GM18907 (cell line): ENCODE measurements around the gene TRAF3.
"Not testable (repeated sequence)": the region's sequence is repeated elsewhere in the genome, so short reads cannot be mapped to it uniquely, and the experiment has no call there.

Experiments used
- ATAC-seq: cut with Tn5 transposase; IDR thresholded peaks from one replicate; pipeline ENCODE4 v1.9.1; 2021; ENCODE audit warnings: mild to moderate bottlenecking, moderate library complexity; ENCODE audit not compliant: unreplicated experiment

TRAF3 gene

DNA sequence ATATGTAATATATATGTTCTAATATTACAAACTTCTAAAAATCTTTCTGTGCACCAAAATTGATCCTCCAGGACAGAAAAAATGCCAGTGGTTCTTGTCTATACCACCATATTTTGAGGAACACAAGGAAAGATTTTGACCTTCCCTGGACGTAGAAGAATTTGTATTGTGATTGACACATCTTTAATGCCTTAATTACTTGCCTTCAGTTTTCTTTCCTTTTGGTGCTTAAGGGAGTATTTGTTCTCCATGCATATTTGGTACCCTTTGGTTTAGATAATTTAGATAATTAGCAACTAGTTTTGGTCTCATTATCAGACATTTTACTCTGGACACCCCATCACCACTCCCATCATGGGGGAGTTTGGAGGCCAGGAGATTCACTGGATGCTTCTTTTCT is 27.6 kb downstream of the TRAF3 start:
- no peak for ATAC-seq

DNA sequence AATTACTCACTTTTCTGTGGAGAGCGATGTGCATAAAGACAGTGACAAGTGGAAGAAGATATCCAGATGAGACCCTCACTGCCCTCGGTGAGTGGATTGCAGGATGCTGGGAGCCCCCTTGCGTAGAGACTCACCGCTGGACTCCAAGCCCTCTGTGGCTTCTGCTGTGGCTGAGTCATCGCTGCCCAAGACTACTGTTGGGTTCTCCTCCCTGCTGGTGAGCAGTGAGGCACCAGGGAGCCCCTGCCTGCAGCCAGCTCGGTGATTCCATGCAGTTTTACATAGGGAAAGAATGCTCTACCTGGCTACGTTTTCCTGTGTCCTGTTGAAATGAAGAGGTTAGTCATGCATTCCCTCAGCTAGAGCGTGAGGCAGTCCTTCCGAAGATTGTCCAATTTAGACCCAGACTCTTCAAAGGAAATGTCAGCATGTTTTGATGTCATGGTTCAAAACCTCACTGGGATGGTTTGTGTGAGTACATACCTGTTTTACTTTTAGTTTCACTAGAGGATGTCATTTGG is 28.2 kb downstream of the TRAF3 start:
- ATAC-seq = peak; percentile 42

DNA sequence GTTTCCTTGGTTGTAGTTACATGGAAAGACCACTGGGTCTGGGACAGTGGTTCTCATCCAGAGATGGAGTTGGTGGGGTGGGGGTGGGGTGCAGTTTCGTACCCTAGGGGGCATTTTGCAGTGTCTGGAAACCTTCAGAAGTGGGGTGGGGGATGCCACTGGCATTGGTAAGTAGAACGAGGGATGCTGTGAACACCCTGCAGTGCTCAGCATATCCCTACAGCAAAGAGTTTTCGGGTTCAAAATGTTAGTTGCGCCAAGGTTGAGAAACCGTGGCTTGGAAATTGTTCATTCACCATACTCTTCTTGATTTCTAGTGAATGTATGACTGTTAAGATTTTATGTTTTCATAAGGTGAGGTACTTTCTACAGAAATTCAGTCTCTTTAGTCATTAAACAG is 28.7 kb downstream of the TRAF3 start:
- no peak for ATAC-seq

DNA sequence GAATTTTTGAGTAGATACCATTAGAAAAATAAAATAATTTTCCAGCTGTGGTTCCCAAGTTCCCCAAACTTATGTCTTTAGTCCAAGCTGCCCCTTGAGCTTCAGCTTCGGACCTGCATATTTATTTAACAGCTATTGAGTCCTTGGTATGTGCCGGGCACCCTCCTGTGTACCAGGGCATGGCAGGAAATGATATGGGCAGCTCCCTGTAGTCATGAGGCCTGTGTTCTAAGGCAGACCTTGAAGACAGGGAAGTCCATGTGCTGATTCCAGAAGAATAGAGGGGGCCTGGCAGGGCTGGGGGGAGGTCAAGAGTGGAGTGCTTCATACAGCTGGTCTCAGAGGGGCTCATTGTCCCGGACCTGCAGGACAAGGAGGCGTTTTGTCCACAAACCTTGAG is 29.2 kb downstream of the TRAF3 start:
- no peak for ATAC-seq

DNA sequence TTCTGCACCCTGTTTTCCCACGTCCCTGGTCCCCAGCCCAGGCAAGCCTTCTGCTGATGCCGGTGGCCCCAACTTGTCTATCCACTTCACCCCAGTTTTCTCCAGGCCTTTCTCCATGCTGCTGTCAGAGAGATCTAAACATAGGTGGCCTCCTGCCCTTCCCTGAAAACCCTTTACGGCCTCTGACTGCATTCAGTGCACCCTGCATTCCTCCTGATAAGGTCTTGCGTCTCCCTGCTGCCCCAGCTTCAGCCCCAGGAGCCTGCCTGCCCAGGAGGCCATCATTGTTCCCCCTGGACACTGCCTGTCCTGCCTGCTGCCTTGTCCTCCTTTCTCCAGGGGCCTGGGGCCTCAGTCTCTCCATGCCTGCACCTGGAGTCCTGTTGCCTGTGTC is 29.8 kb downstream of the TRAF3 start:
- ATAC-seq = no peak

DNA sequence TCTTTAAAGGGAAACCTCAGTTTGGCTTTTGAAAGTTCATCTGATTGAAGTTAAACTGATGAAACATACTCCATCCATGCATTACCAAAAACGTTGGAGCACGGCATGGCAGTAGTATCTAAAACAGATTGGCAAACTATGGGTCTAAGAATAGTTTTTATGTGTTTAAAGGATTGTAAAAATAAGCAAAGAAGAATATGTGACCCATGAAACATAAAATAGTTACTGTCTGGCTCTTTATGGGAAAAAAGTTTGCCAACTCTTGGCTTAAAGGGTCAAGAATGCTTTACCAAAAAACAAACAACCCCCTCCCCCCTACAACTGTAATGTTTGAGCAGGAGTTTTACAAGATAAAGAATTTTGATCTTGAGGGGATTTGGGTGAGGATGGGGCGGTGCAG is 32.6 kb downstream of the TRAF3 start:
- ATAC-seq = no peak

DNA sequence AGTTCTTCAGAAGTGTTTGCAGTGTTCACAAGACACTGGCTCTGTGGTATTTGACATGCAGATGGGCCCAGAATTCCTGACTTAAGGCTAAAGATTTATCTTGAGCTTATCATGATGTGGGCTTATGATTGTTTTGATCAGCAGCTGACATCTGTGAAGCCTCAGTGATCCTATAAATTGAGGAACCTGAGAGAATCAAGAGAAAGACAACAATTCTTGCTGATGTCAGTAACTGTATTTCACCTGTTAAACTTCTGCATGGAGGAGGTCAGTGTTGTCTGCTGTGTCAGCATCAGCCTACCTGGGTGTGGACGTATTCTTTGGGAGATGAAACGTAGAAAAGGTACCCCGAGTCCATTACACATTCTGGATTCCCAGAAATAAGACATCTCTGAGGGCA is 33.3 kb downstream of the TRAF3 start:
- ATAC-seq = no peak

DNA sequence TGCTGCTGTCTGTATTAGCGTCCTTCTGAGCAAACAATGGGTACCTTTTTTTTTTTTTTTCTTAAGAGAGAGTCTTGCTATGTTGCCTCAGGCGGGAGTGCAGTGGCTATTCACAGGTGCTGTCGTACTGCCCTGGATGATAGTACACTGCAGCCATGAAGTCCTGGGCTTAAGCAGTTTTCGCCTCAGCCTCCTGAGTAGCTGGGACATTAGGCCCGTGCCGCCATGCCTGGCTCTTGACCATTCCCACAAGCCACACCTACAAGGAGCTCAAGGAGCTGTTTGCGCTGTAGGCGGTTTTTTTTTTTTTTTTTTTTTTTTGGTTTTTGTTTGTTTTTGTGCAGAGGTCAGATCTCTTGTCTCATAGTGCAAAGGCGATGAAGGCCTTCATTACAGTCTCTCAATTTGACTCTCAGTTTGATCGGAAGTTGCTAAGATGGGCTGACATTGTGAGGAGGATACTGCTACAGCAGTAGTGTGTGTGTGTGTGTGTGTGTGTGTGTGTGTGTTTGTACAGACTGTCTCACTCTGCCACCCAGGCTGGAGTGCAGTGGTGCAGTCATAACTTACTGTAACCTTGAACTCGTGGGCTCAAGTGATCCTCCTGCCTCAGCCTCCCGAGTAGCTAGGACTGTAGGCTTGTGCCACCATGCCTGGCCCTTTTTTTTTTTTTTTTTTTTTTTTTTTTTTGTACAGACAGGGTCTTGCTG is 34.2 kb downstream of the TRAF3 start:
- no peak for ATAC-seq

DNA sequence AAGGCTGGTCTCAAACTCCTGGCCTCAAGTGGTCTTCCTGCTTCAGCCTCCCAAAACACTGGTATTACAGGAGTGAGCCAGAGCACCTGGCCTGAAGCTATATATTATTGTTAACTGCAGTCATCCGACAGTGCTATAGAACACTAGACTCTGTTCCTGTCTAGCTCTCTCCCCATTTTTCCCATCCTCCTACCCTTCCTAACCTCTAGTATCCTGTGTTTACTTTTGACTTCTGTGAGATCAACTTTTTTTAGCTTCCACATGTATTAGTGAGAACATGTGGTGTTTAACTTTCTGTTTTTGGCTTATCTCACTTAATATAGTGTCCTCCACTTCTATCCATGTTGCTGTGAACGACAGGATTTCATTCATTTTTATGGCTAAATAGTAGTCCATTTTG is 34.7 kb downstream of the TRAF3 start:
- ATAC-seq = no peak

DNA sequence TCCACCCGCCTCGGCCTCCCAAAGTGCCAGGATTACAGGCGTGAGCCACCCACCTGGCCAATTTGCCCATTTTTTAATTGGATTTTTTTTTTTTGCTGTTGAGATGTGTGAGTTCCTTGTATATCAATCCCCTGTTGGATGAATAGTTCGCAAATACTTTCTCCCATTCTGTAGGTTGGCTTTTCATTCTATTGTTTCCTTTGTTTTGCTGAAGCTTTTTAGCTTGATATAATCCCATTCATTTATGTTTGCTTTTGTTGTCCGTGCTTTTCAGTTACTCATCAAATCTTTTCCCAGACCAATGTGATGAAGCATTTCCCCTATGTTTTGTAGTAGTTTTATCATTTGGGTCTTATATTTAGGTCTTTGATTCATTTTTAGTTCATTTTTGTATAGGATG is 36.4 kb downstream of the TRAF3 start:
- ATAC-seq = no peak

DNA sequence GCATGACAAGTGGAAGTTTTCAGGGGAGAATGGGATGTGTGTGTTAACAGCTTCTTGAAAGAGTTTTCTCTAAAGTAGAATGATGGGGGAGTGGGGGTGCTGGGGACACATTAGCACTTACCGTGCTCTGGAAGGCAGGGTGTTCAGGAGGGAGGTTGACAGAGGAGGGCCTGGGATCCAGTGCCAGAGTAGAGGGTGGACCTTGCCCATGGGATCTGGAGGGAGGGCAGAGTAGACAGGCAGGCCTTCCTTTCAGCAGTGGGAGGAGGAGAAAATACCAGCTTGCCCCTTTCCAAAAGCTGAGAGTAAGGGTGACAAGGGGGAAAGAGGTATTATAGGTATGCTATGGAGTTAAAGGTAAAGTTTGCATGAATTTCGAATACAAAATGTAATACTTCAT is 40.1 kb downstream of the TRAF3 start:
- ATAC-seq = no peak

DNA sequence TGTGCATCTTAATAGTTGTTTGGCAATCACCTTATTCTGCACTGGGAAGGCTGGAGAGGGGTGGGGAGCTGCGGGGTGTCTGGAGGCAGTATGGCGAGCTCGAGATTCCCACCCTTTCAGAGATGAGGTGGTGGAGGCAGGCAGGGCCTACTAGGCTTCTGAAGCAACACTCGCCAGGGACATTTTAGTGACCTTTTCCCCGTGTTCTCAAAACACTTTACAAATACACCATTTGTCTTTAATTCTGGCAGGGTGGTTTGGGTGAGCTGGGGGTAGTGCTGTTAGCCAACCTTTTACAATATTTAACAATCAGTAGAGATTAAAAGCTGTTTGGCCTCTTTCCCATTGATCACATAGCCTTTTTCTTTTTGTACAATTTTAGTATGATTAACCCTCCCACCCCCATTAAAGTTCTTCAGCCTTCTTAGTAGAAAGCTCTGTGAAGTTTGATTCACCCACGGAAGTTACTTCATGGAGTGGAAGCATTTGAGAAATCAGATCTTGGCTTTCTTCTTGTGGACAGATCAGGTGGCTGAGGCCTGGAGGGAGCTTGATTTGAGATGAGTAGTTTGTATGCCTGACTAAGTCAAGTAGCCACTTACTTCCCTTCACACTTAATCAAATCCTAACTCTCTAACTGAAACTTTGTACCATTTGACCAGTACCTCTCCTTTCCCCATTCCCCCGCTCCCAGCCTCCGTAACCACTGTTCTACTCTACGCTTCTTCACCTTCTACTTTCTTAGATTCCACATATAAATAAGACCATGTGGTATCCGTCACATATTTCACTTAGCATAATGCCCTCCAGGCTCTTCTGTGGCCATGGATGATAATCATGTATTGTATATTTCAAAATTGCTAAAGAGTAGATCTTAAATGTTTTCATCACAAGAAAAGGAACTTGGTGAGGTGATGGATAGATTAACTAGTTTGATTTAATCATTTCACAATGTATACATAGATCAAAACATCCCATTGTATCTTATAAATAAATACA is 41.0 kb downstream of the TRAF3 start:
- peak; percentile 30 for ATAC-seq

DNA sequence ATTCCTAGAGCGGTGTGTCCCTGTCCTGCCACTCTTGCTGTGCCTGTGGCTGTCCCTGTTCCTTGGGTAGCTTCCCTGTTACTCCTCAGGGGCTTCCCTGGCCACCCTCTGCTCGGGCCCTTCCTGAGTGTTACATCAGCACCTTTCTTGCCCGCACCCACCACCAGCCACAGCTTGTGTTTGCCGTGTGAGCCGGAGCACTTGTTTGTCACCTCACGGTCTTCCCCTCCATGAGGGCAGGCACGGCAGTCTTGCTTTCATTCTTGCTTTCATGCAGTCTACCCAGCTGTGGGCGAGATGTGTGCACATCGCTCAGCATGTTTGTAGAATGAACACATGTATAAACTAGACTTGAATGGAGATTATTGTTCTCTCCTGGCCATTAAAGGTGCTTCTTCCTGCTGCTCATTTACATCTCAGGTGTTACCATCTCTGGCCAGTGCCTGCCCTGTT is 42.0 kb downstream of the TRAF3 start:
- peak; percentile 81 for ATAC-seq

DNA sequence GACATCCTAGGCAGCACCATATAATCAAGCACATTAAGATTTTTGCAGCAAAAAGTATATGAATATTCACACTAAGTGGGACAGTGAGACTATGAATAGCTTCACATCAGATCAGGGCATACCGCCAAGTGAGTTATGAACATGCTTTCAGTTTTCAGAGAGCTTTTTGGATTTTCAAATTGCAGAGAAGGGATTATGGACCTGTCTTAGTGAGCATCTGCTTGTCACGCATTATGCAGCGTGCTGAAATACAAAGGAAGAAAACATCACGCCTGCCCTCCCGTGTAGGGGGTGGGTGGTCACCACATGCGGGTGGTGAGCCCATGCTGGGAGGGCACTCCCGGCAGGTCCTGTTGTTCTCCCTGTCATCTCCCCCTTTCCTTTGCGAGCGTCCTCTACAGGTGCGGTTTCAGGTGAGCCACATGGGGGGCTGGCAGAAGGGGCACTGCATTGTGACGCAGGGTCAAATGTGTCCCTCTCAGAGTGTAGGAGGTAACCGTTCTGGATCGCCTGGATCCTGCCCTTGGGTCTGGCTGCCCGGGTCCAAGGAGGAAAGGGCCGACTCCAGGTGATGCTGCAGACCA is 42.6 kb downstream of the TRAF3 start:
- ATAC-seq = no peak

DNA sequence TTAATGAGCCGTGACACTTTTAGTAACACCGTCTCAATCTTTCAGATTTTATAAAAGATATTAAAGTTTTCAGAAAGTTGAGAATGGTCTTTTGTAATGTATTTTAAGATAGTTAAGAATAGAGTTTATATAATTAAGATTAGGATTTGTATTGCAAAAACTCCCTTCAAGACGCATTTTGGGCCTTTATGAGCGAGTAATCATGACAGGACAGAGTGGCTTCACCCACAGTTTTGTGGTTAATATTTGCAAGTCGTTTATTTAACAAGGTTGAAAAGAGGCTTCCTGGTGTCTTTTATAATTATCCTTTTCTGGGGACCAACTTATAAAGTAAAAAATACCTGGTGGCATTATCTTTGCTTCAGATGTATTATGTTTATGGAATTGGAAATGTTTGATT is 44.0 kb downstream of the TRAF3 start:
- ATAC-seq = no peak

DNA sequence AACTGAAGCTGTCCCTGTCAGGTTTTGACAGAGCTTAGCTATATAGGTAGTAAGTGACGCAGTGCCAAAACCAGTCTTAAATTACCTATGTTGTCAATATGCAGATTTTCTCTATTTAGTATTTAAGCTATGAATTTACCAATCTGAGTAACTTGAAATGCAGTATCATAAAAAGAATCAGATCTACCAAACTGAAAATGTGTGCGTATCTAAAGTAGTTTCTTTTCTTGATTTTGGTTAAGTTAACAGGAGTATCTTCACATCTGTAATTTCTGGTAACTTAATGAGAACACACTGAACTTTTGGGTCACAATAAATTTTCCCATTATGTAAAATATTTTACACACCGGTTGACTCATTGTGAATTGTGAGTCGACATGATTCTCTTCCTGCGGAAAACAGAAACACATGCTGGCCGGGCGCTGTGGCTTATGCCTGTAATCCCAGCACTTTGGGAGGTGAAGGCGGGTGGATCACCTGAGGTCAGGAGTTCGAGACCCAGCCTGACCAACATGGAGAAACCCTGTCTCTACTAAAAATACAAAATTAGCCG is 45.1 kb downstream of the TRAF3 start:
- ATAC-seq = no peak

DNA sequence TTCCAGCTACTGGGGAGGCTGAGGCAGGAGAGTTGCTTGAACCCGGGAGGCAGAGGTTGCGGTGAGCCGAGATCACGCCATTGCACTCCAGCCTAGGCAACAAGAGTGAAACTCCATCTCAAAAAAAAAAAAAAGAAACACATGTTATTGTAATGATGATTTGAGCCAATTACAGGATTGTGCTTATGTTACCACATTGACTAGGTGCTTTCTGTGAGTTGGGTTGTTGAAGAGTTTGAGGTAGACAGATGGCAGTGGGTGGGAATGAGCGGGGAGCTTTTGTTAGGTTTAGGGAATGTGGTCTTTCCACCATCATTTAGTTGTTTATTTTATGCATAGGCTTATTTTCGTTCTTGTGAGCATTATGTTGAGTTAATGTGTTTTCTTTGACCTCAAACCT is 45.6 kb downstream of the TRAF3 start:
- ATAC-seq = not testable (repeated sequence)

DNA sequence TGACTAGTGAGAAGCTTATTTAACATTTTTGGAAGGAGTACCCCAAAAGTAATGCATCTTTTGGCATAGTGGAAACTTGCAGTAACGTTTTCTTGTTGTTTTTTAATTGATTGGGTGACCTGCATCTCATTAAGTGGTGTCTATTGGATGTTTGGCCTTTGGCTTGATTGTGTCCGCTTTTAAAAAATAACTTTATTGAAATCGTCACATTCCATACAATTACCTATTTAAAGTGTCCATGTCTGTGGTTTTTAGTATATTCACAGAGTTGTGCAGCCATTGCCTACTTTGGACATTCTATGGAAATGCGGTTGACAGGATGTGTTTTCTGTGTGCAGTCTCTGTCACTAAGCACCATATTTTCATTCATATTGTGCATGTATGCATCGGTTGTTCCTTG is 46.3 kb downstream of the TRAF3 start:
- no peak for ATAC-seq

DNA sequence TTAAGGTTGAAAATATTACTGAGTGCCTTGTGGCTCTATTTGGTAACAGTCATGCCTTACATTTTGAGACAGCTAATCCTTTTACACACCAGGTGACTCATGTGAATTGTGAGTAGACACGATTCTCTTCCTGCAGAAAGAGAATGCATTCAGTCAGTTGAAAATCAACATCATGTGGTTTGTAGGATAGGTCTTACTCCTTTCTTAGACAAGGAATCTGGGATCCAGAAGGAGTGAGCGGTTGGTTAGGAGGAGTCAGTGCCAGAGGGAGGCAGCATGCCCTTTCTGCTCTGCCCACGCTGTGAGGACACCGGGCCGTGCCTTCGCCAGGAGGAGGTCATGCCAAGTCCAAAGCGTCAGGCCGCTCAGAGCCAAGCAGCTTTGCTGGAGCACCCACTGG is 47.6 kb downstream of the TRAF3 start:
- no peak for ATAC-seq

DNA sequence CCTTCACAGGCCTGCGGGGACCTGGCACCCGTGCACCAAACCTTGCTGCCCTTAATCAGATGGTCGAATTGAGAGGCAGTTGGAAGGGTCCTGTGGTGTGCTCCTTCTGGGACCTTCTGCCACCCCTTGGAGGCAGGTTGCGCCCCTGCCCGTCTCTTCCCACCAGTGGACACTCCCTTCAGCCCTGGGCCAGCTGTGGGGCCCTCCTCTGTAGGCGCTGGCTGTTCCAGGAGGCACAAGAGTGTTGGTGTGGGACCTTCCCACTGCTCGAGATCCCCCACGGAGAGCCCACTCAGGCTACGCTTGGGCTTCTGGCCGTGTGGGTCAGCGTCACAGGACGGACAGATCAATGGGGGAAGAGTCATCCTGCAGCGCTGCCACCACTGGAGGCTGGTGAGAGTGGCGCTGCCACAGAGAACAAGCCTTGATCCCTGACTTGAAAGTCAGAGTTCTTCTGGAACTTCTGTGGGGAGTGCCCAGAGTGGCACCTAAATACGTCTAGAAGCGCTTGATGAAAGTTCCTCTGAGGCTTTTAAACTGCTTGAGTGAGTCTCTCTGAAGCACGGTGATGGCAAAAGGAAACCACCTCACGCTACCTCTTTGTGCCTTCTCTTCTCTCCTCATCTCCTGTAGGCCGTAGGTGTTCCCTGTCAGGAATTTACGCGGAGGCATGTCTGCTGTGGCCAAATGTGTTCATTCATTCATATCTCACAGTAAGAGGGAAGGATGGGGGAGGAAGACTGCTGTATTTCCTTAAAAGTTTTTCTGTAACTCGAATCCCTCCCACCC is 48.3 kb downstream of the TRAF3 start:
- no peak for ATAC-seq
